Endothelial cell of umbilical vein (primary cell): ENCODE data around the gene FABP6. TPM values are rescaled to one million over a fixed set of nuclear protein-coding genes. Genes with fewer than 3 reads are reported as not detected.

ENCODE experiments used
- BruUV-seq: library from RNA; stranded (reverse); fragments of 400-500 nt; replicated peaks from 2 replicates; lab custom pipeline; 2021; lab: Mats Ljungman, UMichigan
- CTCF ChIA-PET: fragments of 300-600, 350-600 bp; sonication (Branson Sonifier 250); formaldehyde crosslinking; loops from one replicate; lab custom pipeline; 2021; ENCODE audit warnings: antibody characterized with exemption, inconsistent platforms; lab: Charles Lee
- POLR2A ChIA-PET: fragments of 300-600, 350-600 bp; sonication (Branson Sonifier 250); formaldehyde crosslinking; loops from one replicate; lab custom pipeline; 2021; ENCODE audit warnings: antibody characterized with exemption, inconsistent platforms; lab: Charles Lee
- DNase-seq: peaks from one replicate; pipeline ENCODE4 v3.0.0-alpha.2; 2011; ENCODE audit warnings: low read depth, low spot score
- FAIRE-seq: peaks from 2 replicates; lab custom pipeline; 2011; peaks lifted over from hg19 to GRCh38; lab: Jason Lieb, UNC
- H2AFZ ChIP-seq: 2 replicates; pipeline ENCODE4 v1.6.0; 2012; ENCODE audit warnings: low read depth, low read length, control low read depth, inconsistent platforms
- H3K27ac ChIP-seq: 2 replicates; pipeline ENCODE4 v1.5.1; 2011; ENCODE audit warnings: low read depth, mild to moderate bottlenecking, control low read depth, low read length, moderate library complexity; ENCODE audit not compliant: insufficient read depth
- H3K27me3 ChIP-seq, 2 experiments: 2 replicates each; pipeline versions ENCODE4 v1.6.0 to v1.6.1; 2011; ENCODE audit warnings: low read length in 2 of 2, mixed read lengths in 1 of 2; ENCODE audit not compliant: control insufficient read depth in 2 of 2, insufficient read depth in 2 of 2
- H3K36me3 ChIP-seq, 2 experiments: 2 replicates in 1 of 2; 3 replicates in 1 of 2; pipeline ENCODE4 v1.5.1; 2011; ENCODE audit warnings: low read length in 2 of 2, mild to moderate bottlenecking in 1 of 2, moderate library complexity in 1 of 2; ENCODE audit not compliant: control insufficient read depth in 2 of 2, insufficient read depth in 2 of 2; ENCODE audit errors: extremely low read depth in 1 of 2
- H3K4me1 ChIP-seq: 3 replicates; pipeline ENCODE4 v1.5.1; 2011; ENCODE audit warnings: mild to moderate bottlenecking, low read length; ENCODE audit not compliant: control insufficient read depth, insufficient read depth; ENCODE audit errors: extremely low read depth
- H3K4me2 ChIP-seq: 2 replicates; pipeline ENCODE4 v1.6.1; 2011; ENCODE audit warnings: low read length, control low read depth, mixed read lengths; ENCODE audit not compliant: insufficient read depth
- H3K4me3 ChIP-seq, 3 experiments: fragments of 200-600 bp in 1 of 3; sonication (generic), shearing (Covaris generic) in 1 of 3; replicated peaks in 1 of 3; 2 replicates each; pipeline ENCODE4 v1.5.1; 2011 to 2016; ENCODE audit warnings: control low read depth in 3 of 3, low read length in 3 of 3, mild to moderate bottlenecking in 2 of 3, inconsistent platforms in 1 of 3, low read depth in 1 of 3, moderate library complexity in 1 of 3; ENCODE audit not compliant: insufficient read depth in 1 of 3
- H3K79me2 ChIP-seq: 2 replicates; pipeline ENCODE4 v1.6.0; 2012; ENCODE audit warnings: low read length, inconsistent platforms; ENCODE audit not compliant: control insufficient read depth, insufficient read depth
- H3K9ac ChIP-seq: replicated peaks from 2 replicates; pipeline ENCODE3; 2011; ENCODE audit warnings: low read length, control low read depth; ENCODE audit not compliant: insufficient read depth; ENCODE audit errors: extremely low read depth
- H3K9me1 ChIP-seq: replicated peaks from 3 replicates; pipeline ENCODE4 v1.6.0; 2011; ENCODE audit warnings: mild to moderate bottlenecking, low read length; ENCODE audit not compliant: control insufficient read depth, insufficient read depth; ENCODE audit errors: extremely low read depth
- H3K9me3 ChIP-seq: replicated peaks from 2 replicates; pipeline ENCODE4 v1.5.1; 2012; ENCODE audit warnings: low read length, inconsistent platforms; ENCODE audit not compliant: control insufficient read depth, insufficient read depth
- H4K20me1 ChIP-seq: replicated peaks from 2 replicates; pipeline ENCODE3; 2011; ENCODE audit warnings: mild to moderate bottlenecking, low read length; ENCODE audit not compliant: control insufficient read depth, insufficient read depth; ENCODE audit errors: extremely low read depth
- CTCF ChIP-seq, 2 donors: IDR thresholded peaks; 1 replicate in 1 of 2; 2 replicates in 1 of 2; pipeline ENCODE4 v1.5.1; 2011; ENCODE audit warnings: low read length in 2 of 2, mild to moderate bottlenecking in 2 of 2, moderate library complexity in 2 of 2, control low read depth in 1 of 2, inconsistent platforms in 1 of 2, low read depth in 1 of 2; ENCODE audit not compliant: insufficient read depth in 1 of 2; ENCODE audit errors: extremely low read depth in 1 of 2
- EZH2 ChIP-seq: IDR thresholded peaks from 2 replicates; pipeline ENCODE4 v1.6.1; 2012; ENCODE audit warnings: borderline replicate concordance, low read depth, mild to moderate bottlenecking, moderate library complexity, low read length, inconsistent platforms; ENCODE audit not compliant: severe bottlenecking
- FOS ChIP-seq: IDR thresholded peaks from 2 replicates; pipeline ENCODE4 v1.6.1; 2011; ENCODE audit warnings: mild to moderate bottlenecking, low read length, moderate library complexity, borderline replicate concordance; ENCODE audit not compliant: insufficient read depth
- GATA2 ChIP-seq: IDR thresholded peaks from 2 replicates; pipeline ENCODE4 v1.7.0; 2011; ENCODE audit warnings: low read depth, mild to moderate bottlenecking, moderate library complexity, mixed read lengths, low read length; ENCODE audit not compliant: insufficient read length, insufficient read depth
- JUN ChIP-seq: IDR thresholded peaks from 2 replicates; pipeline ENCODE4 v1.6.1; 2011; ENCODE audit warnings: borderline replicate concordance, low read depth; ENCODE audit not compliant: insufficient read length, insufficient read depth
- MAX ChIP-seq: IDR thresholded peaks from 2 replicates; pipeline ENCODE4 v1.6.1; 2011; ENCODE audit not compliant: insufficient read depth, insufficient read length
- MYC ChIP-seq: IDR thresholded peaks from one replicate; pipeline ENCODE4 v1.6.1; 2011; ENCODE audit warnings: mild to moderate bottlenecking, low read depth, low read length
- POLR2A ChIP-seq: IDR thresholded peaks from 2 replicates; pipeline ENCODE4 v1.6.1; 2012; ENCODE audit warnings: low read depth, mild to moderate bottlenecking, control low read depth, low read length
- POLR2AphosphoS5 ChIP-seq: IDR thresholded peaks from 2 replicates; pipeline ENCODE4 v1.6.1; 2012; ENCODE audit warnings: low read depth, mild to moderate bottlenecking, control low read depth, low read length, moderate library complexity; ENCODE audit not compliant: insufficient read depth
- dilution Hi-C: fragments of 300-500 bp; cut with MboI; formaldehyde crosslinking; loops from one replicate; pipeline ENCODE4 v1.15.0; 2019; ENCODE audit warnings: low sequenced_read_pairs; ENCODE audit not compliant: extremely low pct_ligation_motif_present
- intact Hi-C: fragments of 100-400 bp; cut with micrococcal nuclease; formaldehyde crosslinking; loops from one replicate; pipeline ENCODE4 v1.10.0; 2022
- polyA plus RNA-seq, 4 experiments: library from polyadenylated mRNA; depleted of rRNA in 3 of 4; stranded (reverse) in 3 of 4; unstranded in 1 of 4; fragments of >200 nt; gene quantifications; 2 replicates each; pipeline versions ENCODE4 v1.2.1 to v1.2.3, GENCODE V29; 2011 to 2012; ENCODE audit warnings: missing spikeins in 1 of 4
- total RNA-seq: library from RNA; stranded (reverse); gene quantifications from 2 replicates; pipeline ENCODE4 v1.2.3, GENCODE V29; 2021

The FABP6 gene
- total and polyA plus RNA-seq, 2 donors (not counting 3 experiments of a cell fraction or from before 2014, with no cell fraction given) = not detected

GRCh38 chr5:160285316-160285715, 56.0 kb downstream of the FABP6 start:
- CTCF ChIA-PET = no interaction called here
- FAIRE-seq (no peak), DNase-seq (no peak)
- Histone ChIP-seq H3K9me3 (no peaks in the 10 kb centered on the region), H3K79me2 (peaks cover 4% of the 10 kb centered on the region), H3K4me3 (no peak overlapping the region), H3K4me1 (peaks cover 30% of the 10 kb centered on the region), H4K20me1 (no peaks in the 10 kb centered on the region), H3K27me3 (no peaks in the 10 kb centered on the region), H3K9ac (no peak overlapping the region), H3K27ac (no peak overlapping the region), H3K4me2 (no peak overlapping the region), H3K9me1 (no peaks in the 10 kb centered on the region), H2AFZ (no peak overlapping the region), H3K36me3 (no peaks in the 10 kb centered on the region)
- dilution Hi-C loops (no loop called here), intact Hi-C loops (no loop called here)
- TF ChIP-seq MAX (no peak), POLR2AphosphoS5 (no peak), FOS (no peak), POLR2A (no peak), MYC (no peak), JUN (no peak), CTCF (IDR thresholded peaks at IDR 0.05; ENCODE audit: extremely low read depth in 1 of 2, insufficient read depth in 1 of 2, low read depth in 1 of 2, low read length in 2 of 2) (no peak), EZH2 (no peak), GATA2 (no peak)
- BruUV-seq = no TSS peak
- POLR2A ChIA-PET = no interaction called here
